Fibroblast of pulmonary artery (primary cell): ENCODE measurements around the gene FAF1.
"Not testable (repeated sequence)": the region's sequence is repeated elsewhere in the genome, so short reads cannot be mapped to it uniquely, and the experiment has no call there.

Experiments
- DNase-seq: peaks from one replicate; pipeline ENCODE4 v3.0.0-alpha.2; 2010; ENCODE audit warnings: low read depth
- H3K4me3 ChIP-seq: replicated peaks from 2 replicates; pipeline ENCODE4 v1.5.1; 2011; ENCODE audit warnings: low read depth, mild to moderate bottlenecking, control low read depth, low read length, moderate library complexity
- CTCF ChIP-seq: IDR thresholded peaks from 2 replicates; pipeline ENCODE4 v1.5.1; 2011; ENCODE audit warnings: mild to moderate bottlenecking, control low read depth, low read length, inconsistent platforms; ENCODE audit errors: missing control alignments

FAF1 gene

GRCh38 chr1:50878434-50878833 is 81.6 kb downstream of the FAF1 start:
- no peak for DNase-seq
- no peak overlapping the region for H3K4me3 ChIP-seq
- TF ChIP-seq CTCF: no peak

- no peak overlapping the region for H3K4me3 ChIP-seq
- no peak for DNase-seq
- TF ChIP-seq CTCF: no peak
Measured at GRCh38 chr1:50877641-50878040, 82.4 kb downstream of the FAF1 start.

- H3K4me3 ChIP-seq: peak overlapping the region; percentile 32
- peak; percentile 69 for DNase-seq
- peak; percentile 65 for TF ChIP-seq CTCF
Measured at GRCh38 chr1:50873458-50874187, 86.4 kb downstream of the FAF1 start.

GRCh38 chr1:50864845-50865244 is 95.2 kb downstream of the FAF1 start:
- not testable (repeated sequence) for H3K4me3 ChIP-seq, DNase-seq

GRCh38 chr1:50861772-50862171 is 98.3 kb downstream of the FAF1 start:
- no peak for TF ChIP-seq CTCF
- no peak for DNase-seq

GRCh38 chr1:50860702-50861101 is 99.4 kb downstream of the FAF1 start:
- no peak for TF ChIP-seq CTCF
- no peak overlapping the region for H3K4me3 ChIP-seq
- no peak for DNase-seq

More at GRCh38 chr1:50861772-50862171, 98.3 kb downstream of the FAF1 start:
- no peak overlapping the region for H3K4me3 ChIP-seq

GRCh38 chr1:50860256-50860655 is 99.8 kb downstream of the FAF1 start:
- no peak for TF ChIP-seq CTCF

More at GRCh38 chr1:50860256-50860655, 99.8 kb downstream of the FAF1 start:
- H3K4me3 ChIP-seq: no peak overlapping the region
- DNase-seq: no peak
